Measurements from ENCODE around the gene PPM1L. TPM values are rescaled to one million over a fixed set of nuclear protein-coding genes. Genes with fewer than 3 reads are reported as not detected.

PPM1L gene
- total RNA-seq, 1 experiment from 2014 or later = 10.6 TPM

- intact Hi-C loops (cut with micrococcal nuclease; ENCODE audit: unreplicated experiment) = no loop called here
- no peak overlapping the region for H3K27ac ChIP-seq (ENCODE audit: low read depth, low read length, poor library complexity, severe bottlenecking)
- POLR2A ChIA-PET (ENCODE audit: low non-redundant PET) = no interaction called here
- TF ChIP-seq CTCF (conservative IDR thresholded peaks at IDR 0.05; ENCODE audit: low read depth, low read length) (no peak), EZH2 (IDR thresholded peaks at IDR 0.05; ENCODE audit: borderline replicate concordance, low read depth, low read length, poor library complexity, severe bottlenecking) (no peak)
- H3K4me1 ChIP-seq (ENCODE audit: insufficient read depth, low read length, poor library complexity, severe bottlenecking) = no peaks in the 10 kb centered on the region
- no peaks in the 10 kb centered on the region for H3K27me3 ChIP-seq (replicated peaks; ENCODE audit: insufficient read depth, low read depth, low read length, poor library complexity)
- H3K9me3 ChIP-seq (ENCODE audit: low read depth, low read length, poor library complexity, severe bottlenecking) = peaks cover 5% of the 10 kb centered on the region
- H3K4me3 ChIP-seq (ENCODE audit: low read depth, low read length, poor library complexity, severe bottlenecking) = no peak overlapping the region
- no peaks in the 10 kb centered on the region for H3K36me3 ChIP-seq (ENCODE audit: insufficient read depth, low read length, poor library complexity, severe bottlenecking)
- CTCF ChIA-PET = no interaction called here
- BruUV-seq (replicated peaks) = no TSS peak
- DNase-seq (ENCODE audit: low spot score) = no peak
Observed at GRCh38 chr3:161016417-161017313, 260.6 kb downstream of the PPM1L start.

DNA sequence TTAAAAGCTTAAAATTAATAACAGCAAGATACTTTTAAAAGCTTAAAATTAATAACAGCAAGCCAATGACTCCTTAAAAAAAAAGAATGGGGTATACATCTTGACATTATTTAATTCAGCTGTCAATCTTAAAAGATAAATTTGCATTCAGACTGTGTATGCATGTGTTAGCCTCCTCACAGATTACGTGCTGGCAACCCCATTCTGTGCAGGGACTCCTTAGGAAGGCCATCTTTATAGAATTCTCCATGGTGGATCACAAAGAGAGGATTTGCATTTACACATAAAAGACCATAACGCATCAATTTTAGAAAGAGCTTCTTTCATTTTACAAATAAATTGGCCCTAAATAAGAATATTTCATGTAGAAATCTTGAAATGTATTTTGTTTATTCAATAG lies 261.9 kb downstream of the PPM1L start:
- ChIA-PET CTCF (no interaction called here), POLR2A (ENCODE audit: low non-redundant PET) (no interaction called here)
- Histone ChIP-seq H3K27ac (ENCODE audit: low read depth, low read length, poor library complexity, severe bottlenecking) (no peak overlapping the region), H3K4me1 (ENCODE audit: insufficient read depth, low read length, poor library complexity, severe bottlenecking) (no peaks in the 10 kb centered on the region), H3K9me3 (ENCODE audit: low read depth, low read length, poor library complexity, severe bottlenecking) (peaks cover 8% of the 10 kb centered on the region), H3K27me3 (replicated peaks; ENCODE audit: insufficient read depth, low read depth, low read length, poor library complexity) (no peaks in the 10 kb centered on the region), H3K4me3 (ENCODE audit: low read depth, low read length, poor library complexity, severe bottlenecking) (no peak overlapping the region), H3K36me3 (ENCODE audit: insufficient read depth, low read length, poor library complexity, severe bottlenecking) (no peaks in the 10 kb centered on the region)
- BruUV-seq (replicated peaks) = no TSS peak
- TF ChIP-seq CTCF (conservative IDR thresholded peaks at IDR 0.05; ENCODE audit: low read depth, low read length) (no peak), EZH2 (IDR thresholded peaks at IDR 0.05; ENCODE audit: borderline replicate concordance, low read depth, low read length, poor library complexity, severe bottlenecking) (no peak)
- DNase-seq (ENCODE audit: low spot score) = no peak
- intact Hi-C loops (cut with micrococcal nuclease; ENCODE audit: unreplicated experiment) = no loop called here

DNA sequence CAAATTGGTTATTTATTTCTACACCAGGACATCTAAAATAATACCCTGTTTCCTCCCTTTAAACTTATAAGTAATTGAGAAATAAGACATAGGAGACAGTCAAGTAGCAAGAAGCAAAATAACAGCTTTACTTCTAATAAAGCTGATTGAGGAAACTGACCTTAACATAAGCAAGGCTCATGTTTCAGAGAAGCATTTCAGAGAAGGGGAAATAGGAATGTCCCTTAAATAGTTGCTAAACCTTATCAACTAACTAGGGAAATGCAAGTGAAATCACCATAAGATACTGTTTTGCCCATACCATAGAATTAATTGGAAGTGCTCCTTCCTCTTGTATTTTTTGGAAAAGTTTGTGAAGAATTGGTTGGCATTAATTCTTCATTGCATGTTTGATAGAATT lies 264.2 kb downstream of the PPM1L start:
- no peak overlapping the region for H3K27ac ChIP-seq (ENCODE audit: low read depth, low read length, poor library complexity, severe bottlenecking)
- H3K27me3 ChIP-seq (replicated peaks; ENCODE audit: insufficient read depth, low read depth, low read length, poor library complexity) = no peaks in the 10 kb centered on the region
- intact Hi-C loops (cut with micrococcal nuclease; ENCODE audit: unreplicated experiment) = no loop called here
- POLR2A ChIA-PET (ENCODE audit: low non-redundant PET) = no interaction called here
- no peak for TF ChIP-seq CTCF (conservative IDR thresholded peaks at IDR 0.05; ENCODE audit: low read depth, low read length)
- no peak for TF ChIP-seq EZH2 (IDR thresholded peaks at IDR 0.05; ENCODE audit: borderline replicate concordance, low read depth, low read length, poor library complexity, severe bottlenecking)
- BruUV-seq (replicated peaks) = no TSS peak
- H3K4me3 ChIP-seq (ENCODE audit: low read depth, low read length, poor library complexity, severe bottlenecking) = no peak overlapping the region
- no peaks in the 10 kb centered on the region for H3K4me1 ChIP-seq (ENCODE audit: insufficient read depth, low read length, poor library complexity, severe bottlenecking)
- H3K9me3 ChIP-seq (ENCODE audit: low read depth, low read length, poor library complexity, severe bottlenecking) = peaks cover 14% of the 10 kb centered on the region
- DNase-seq (ENCODE audit: low spot score) = no peak
- no peaks in the 10 kb centered on the region for H3K36me3 ChIP-seq (ENCODE audit: insufficient read depth, low read length, poor library complexity, severe bottlenecking)
- CTCF ChIA-PET = no interaction called here
